GM10248 (cell line): ENCODE data around the gene MARCHF11.

ENCODE experiments used
- CTCF ChIA-PET: fragments of 300-600 bp; sonication (Branson Sonifier 250); formaldehyde crosslinking; extraction: SDS; loops from one replicate; lab custom pipeline; 2021; ENCODE audit warnings: antibody characterized with exemption; lab: Yijun Ruan, JAX
- POLR2A ChIA-PET: fragments of 350-650 bp; sonication (Branson Sonifier 250); formaldehyde crosslinking; extraction: SDS; loops from one replicate; lab custom pipeline; 2020; ENCODE audit warnings: antibody characterized with exemption; lab: Yijun Ruan, JAX
- DNase-seq: peaks from one replicate; pipeline ENCODE4 v3.0.0; 2012; ENCODE audit errors: extremely low spot score
- CTCF ChIP-seq: IDR thresholded peaks from 2 replicates; pipeline ENCODE4 v1.5.1; 2012; ENCODE audit warnings: mild to moderate bottlenecking, low read depth; ENCODE audit errors: extremely low read depth, missing control alignments, control extremely low read depth

Gene MARCHF11

GRCh38 chr5:16147179-16147900, 32.3 kb downstream of the MARCHF11 start:
- no peak for DNase-seq
- no peak for TF ChIP-seq CTCF
- ChIA-PET POLR2A (no interaction called here), CTCF (interaction anchor here (1.6 kb wide), 1 partner anchor 14 kb away, joined by 8 read pairs; no protein-coding TSS in a partner anchor)

GRCh38 chr5:16144416-16144815, 35.2 kb downstream of the MARCHF11 start:
- TF ChIP-seq CTCF: no peak
- ChIA-PET CTCF (no interaction called here), POLR2A (no interaction called here)
- DNase-seq: no peak

- CTCF ChIA-PET: no interaction called here
- POLR2A ChIA-PET: no interaction called here
- no peak for DNase-seq
- TF ChIP-seq CTCF: no peak
Measured at GRCh38 chr5:16143361-16144049, 36.1 kb downstream of the MARCHF11 start.

GRCh38 chr5:16140944-16141343, 38.6 kb downstream of the MARCHF11 start:
- DNase-seq: no peak
- CTCF ChIA-PET: no interaction called here

GRCh38 chr5:16140417-16140816, 39.2 kb downstream of the MARCHF11 start:
- CTCF ChIA-PET: no interaction called here
- POLR2A ChIA-PET: no interaction called here

More at GRCh38 chr5:16140944-16141343, 38.6 kb downstream of the MARCHF11 start:
- POLR2A ChIA-PET: no interaction called here
- no peak for TF ChIP-seq CTCF

GRCh38 chr5:16137177-16137576, 42.4 kb downstream of the MARCHF11 start:
- DNase-seq: no peak
- ChIA-PET POLR2A (no interaction called here), CTCF (interaction anchor here (0.9 kb wide), 1 partner anchor 11 kb away, joined by 3 read pairs; no protein-coding TSS in a partner anchor)
- TF ChIP-seq CTCF: no peak

More at GRCh38 chr5:16140417-16140816, 39.2 kb downstream of the MARCHF11 start:
- no peak for DNase-seq
- no peak for TF ChIP-seq CTCF
